Measurements from ENCODE around the gene PHLPP1.

The PHLPP1 gene

DNA sequence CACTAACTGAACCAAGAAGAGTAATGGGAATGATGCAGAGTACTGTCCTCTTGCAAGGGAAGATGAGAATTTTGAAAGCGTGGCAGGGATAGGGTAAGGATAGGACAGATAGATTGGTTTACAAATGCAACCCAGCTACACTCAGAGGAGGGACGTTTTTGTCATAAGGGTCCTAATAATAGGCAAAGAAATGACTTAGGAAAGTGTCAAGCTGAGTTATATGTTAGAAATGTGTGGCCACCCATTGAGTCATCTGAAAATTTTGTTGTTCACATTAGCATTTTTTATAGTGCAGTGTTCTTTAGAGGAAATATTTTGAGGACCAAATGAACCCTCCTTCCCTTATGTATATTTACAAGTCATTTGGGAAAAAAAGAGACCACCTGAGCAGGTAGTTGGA is 137.5 kb downstream of the PHLPP1 start:
- Histone ChIP-seq H4K20me1 (ENCODE audit: insufficient read depth, low read length) (no peaks in the 10 kb centered on the region), H3K36me3 (replicated peaks; ENCODE audit: low read depth, low read length) (no peaks in the 10 kb centered on the region), H3K27me3 (ENCODE audit: low read depth, low read length) (no peaks in the 10 kb centered on the region; the same call in 1 of the 2 replicates), H3K4me2 (ENCODE audit: low read length) (no peak overlapping the region), H3K9me3 (ENCODE audit: insufficient read depth, low read length) (no peaks in the 10 kb centered on the region), H2AFZ (ENCODE audit: low read depth, low read length) (no peak overlapping the region), H3K27ac (ENCODE audit: low read length) (no peak overlapping the region), H3K79me2 (ENCODE audit: low read length) (no peaks in the 10 kb centered on the region), H3K9ac (ENCODE audit: low read length) (no peak overlapping the region), H3K4me3 (ENCODE audit: low read length) (no peak overlapping the region), H3K4me1 (ENCODE audit: low read length) (peaks cover 9% of the 10 kb centered on the region)
- TF ChIP-seq, protein P1, sequence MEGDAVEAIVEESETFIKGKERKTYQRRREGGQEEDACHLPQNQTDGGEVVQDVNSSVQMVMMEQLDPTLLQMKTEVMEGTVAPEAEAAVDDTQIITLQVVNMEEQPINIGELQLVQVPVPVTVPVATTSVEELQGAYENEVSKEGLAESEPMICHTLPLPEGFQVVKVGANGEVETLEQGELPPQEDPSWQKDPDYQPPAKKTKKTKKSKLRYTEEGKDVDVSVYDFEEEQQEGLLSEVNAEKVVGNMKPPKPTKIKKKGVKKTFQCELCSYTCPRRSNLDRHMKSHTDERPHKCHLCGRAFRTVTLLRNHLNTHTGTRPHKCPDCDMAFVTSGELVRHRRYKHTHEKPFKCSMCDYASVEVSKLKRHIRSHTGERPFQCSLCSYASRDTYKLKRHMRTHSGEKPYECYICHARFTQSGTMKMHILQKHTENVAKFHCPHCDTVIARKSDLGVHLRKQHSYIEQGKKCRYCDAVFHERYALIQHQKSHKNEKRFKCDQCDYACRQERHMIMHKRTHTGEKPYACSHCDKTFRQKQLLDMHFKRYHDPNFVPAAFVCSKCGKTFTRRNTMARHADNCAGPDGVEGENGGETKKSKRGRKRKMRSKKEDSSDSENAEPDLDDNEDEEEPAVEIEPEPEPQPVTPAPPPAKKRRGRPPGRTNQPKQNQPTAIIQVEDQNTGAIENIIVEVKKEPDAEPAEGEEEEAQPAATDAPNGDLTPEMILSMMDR (IDR thresholded peaks at IDR 0.05; ENCODE audit: low read depth, low read length) = no peak
- no peak for TF ChIP-seq EZH2phosphoT487 (IDR thresholded peaks at IDR 0.05; ENCODE audit: low read depth)

DNA sequence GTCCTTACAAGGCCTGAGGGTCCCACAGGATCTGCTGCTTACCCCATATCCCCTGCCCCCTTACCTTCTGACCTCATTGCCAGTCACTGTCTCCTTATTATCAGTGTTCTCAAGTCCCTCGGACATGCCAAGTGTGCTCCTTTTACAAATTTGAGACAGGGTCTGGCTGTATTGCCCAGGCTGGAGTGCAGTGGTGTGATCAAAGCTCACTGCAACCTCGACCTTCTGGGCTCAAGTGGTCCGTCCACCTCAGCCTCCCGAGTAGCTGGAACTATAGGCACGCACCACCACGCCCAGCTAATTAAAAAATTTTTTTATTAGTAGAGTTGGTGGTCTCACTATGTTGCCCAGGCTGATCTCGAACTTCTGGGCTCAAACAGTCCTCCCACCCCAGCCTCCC is 141.0 kb downstream of the PHLPP1 start:
- Histone ChIP-seq H3K27me3 (ENCODE audit: low read depth, low read length) (no peaks in the 10 kb centered on the region), H3K4me2 (ENCODE audit: low read length) (no peak overlapping the region), H3K4me1 (ENCODE audit: low read length) (peaks cover 17% of the 10 kb centered on the region), H3K9me3 (ENCODE audit: insufficient read depth, low read length) (no peaks in the 10 kb centered on the region), H3K79me2 (ENCODE audit: low read length) (no peaks in the 10 kb centered on the region), H3K27ac (ENCODE audit: low read length) (no peak overlapping the region), H3K9ac (ENCODE audit: low read length) (no peak overlapping the region), H2AFZ (ENCODE audit: low read depth, low read length) (no peak overlapping the region), H3K4me3 (ENCODE audit: low read length) (no peak overlapping the region), H3K36me3 (replicated peaks; ENCODE audit: low read depth, low read length) (no peaks in the 10 kb centered on the region), H4K20me1 (ENCODE audit: insufficient read depth, low read length) (no peaks in the 10 kb centered on the region)
- TF ChIP-seq, protein P1 (IDR thresholded peaks at IDR 0.05; ENCODE audit: low read depth, low read length) = no peak
- no peak for TF ChIP-seq EZH2phosphoT487 (IDR thresholded peaks at IDR 0.05; ENCODE audit: low read depth)

DNA sequence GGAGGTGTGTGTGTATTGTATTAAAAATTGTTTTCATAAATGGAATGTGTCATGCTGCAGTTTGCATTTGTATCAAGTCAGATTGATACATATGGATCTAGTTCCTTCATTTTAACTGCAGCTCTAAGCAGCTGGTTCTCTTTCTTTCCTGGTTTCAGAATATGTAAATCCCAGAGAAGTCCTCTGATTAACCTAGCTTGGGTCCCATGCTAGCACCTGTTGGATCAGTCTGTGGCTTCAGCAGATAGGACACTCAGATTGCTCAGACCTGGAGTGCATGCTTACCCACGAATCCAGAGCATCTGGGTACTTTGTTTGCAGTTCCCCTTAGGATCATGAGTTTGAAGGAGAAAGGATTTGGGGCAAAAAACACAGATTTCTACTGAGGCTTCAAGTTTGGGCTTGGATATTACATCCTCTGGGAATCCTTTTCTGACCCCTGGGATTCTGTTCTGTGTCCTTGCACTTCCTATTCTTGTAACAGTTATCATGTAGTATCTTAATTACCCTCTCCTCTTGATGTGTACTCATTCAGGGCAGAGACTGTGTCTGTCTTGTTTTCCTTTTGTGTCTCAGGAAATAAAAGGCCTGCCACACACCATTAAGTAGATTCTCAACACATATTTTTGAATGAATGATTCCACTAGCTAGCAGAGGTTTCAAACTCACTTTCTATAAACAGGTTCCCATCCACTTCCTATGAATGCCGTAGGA is 142.1 kb downstream of the PHLPP1 start:
- no peak overlapping the region for H3K9ac ChIP-seq (ENCODE audit: low read length)
- no peaks in the 10 kb centered on the region for H3K79me2 ChIP-seq (ENCODE audit: low read length)
- H2AFZ ChIP-seq (ENCODE audit: low read depth, low read length) = no peak overlapping the region
- H3K36me3 ChIP-seq (replicated peaks; ENCODE audit: low read depth, low read length) = no peaks in the 10 kb centered on the region
- no peak overlapping the region for H3K4me2 ChIP-seq (ENCODE audit: low read length)
- no peak overlapping the region for H3K4me3 ChIP-seq (ENCODE audit: low read length)
- H3K9me3 ChIP-seq (ENCODE audit: insufficient read depth, low read length) = no peaks in the 10 kb centered on the region
- no peak overlapping the region for H3K27ac ChIP-seq (ENCODE audit: low read length)
- TF ChIP-seq, protein P1 (IDR thresholded peaks at IDR 0.05; ENCODE audit: low read depth, low read length) = no peak
- TF ChIP-seq EZH2phosphoT487 (IDR thresholded peaks at IDR 0.05; ENCODE audit: low read depth) = no peak
- peaks cover 17% of the 10 kb centered on the region for H3K4me1 ChIP-seq (ENCODE audit: low read length)
- H4K20me1 ChIP-seq (ENCODE audit: insufficient read depth, low read length) = no peaks in the 10 kb centered on the region
- no peaks in the 10 kb centered on the region for H3K27me3 ChIP-seq (ENCODE audit: low read depth, low read length)

DNA sequence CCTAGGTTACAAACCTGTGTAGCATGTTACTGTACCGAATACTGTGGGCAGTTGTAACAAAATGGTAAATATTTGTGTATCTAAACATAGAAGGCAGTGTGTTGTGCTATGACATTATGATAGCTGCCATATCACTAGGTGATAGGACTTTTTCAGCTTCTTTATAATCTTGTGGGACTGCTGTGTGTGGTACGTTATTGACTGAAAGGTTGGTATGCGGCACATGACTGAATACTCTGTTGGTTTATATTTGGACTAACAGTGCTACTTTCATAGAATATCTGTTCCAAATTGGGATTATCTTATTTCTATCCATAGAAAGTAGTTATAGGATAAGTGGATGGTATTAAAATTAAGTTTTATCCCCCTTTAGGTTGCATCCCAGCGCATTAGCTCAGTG is 144.7 kb downstream of the PHLPP1 start:
- Histone ChIP-seq H3K4me1 (ENCODE audit: low read length) (peaks cover 7% of the 10 kb centered on the region), H3K4me3 (ENCODE audit: low read length) (no peak overlapping the region), H3K79me2 (ENCODE audit: low read length) (no peaks in the 10 kb centered on the region), H3K9me3 (ENCODE audit: insufficient read depth, low read length) (no peaks in the 10 kb centered on the region), H3K27ac (ENCODE audit: low read length) (no peak overlapping the region), H3K9ac (ENCODE audit: low read length) (no peak overlapping the region), H3K36me3 (replicated peaks; ENCODE audit: low read depth, low read length) (no peaks in the 10 kb centered on the region), H2AFZ (ENCODE audit: low read depth, low read length) (no peak overlapping the region), H4K20me1 (ENCODE audit: insufficient read depth, low read length) (no peaks in the 10 kb centered on the region), H3K4me2 (ENCODE audit: low read length) (no peak overlapping the region), H3K27me3 (ENCODE audit: low read depth, low read length) (no peaks in the 10 kb centered on the region)
- TF ChIP-seq EZH2phosphoT487 (IDR thresholded peaks at IDR 0.05; ENCODE audit: low read depth) = no peak
- TF ChIP-seq, protein P1 (IDR thresholded peaks at IDR 0.05; ENCODE audit: low read depth, low read length) = no peak
